ENCODE data around the gene CLCN5. TPM values are rescaled to one million over a fixed set of nuclear protein-coding genes. Genes with fewer than 3 reads are reported as not detected.
A peak's percentile ranks its signal among the peaks of the same experiment; 100 is the strongest.

Gene CLCN5
- polyA plus RNA-seq, 6 donors from 2014 or later, result 0.62 to 1.4 (median 0.98) TPM; not detected in 1

- H3K27me3 Mint-ChIP-seq, result no peaks in the 10 kb centered on the region
- H3K27ac Mint-ChIP-seq, result peak overlapping the region in 1 of 6 donors; percentile 4
- H3K4me3 Mint-ChIP-seq, result no peak overlapping the region
- DNase-seq (no peak), ATAC-seq (ENCODE audit: low read depth in 2 of 2) (no peak)
- H3K9me3 Mint-ChIP-seq, result peaks cover 0 to 6% (median 0%) of the 10 kb centered on the region in 7 donors
- no peaks in the 10 kb centered on the region for H3K36me3 Mint-ChIP-seq
- H3K4me1 Mint-ChIP-seq, result peaks cover 7 to 18% (median 16%) of the 10 kb centered on the region in 3 donors
Observed at GRCh38 chrX:50114113-50114512, 191.7 kb downstream of the CLCN5 start.

DNA sequence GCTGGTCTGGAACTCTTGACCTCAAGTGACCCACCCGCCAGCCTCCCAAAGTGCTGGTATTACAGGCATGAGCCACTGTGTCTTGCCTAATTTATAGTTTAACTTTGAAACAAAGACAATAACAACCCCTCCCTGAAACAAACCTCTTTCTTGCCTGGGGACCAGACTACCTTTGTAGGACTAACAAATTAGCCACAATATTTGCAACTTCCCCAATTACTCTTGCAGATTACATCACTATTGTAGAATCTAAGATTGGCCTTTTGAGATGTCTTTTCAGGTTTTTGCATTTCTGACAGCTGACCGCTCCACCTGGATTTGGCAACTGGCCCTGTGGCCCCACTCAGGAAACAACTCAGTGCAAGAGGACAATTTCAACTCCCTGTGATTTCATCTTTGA lies 193.6 kb downstream of the CLCN5 start:
- ATAC-seq (ENCODE audit: low read depth in 2 of 2) (no peak), DNase-seq (no peak)
- Mint-ChIP-seq H3K27me3 (no peaks in the 10 kb centered on the region), H3K27ac (no peak overlapping the region), H3K9me3 (peaks cover 0 to 6% (median 0%) of the 10 kb centered on the region in 7 donors), H3K4me1 (peaks cover 7 to 18% (median 12%) of the 10 kb centered on the region in 3 donors), H3K4me3 (no peak overlapping the region), H3K36me3 (no peaks in the 10 kb centered on the region)

DNA sequence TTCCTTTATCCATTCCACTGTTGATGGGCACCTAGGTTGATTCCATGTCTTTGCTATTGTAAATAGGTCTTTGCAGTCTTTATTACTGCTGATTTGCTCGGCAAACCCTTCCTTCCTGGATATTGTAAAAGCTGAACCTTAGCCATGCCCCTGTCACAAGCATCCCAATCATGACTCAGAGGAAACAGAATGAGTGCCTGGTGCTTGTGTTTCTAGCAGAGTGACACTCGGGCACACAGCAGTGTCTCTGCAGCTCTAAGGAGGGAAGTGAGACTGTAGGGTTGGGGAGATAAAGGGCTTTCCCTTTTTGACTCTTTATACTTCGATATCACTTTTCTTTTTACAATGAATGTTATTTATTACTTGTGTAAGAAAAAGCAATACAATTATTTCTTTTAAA lies 195.1 kb downstream of the CLCN5 start:
- ATAC-seq (ENCODE audit: low read depth in 2 of 2) (peak in 1 of 2 donors; percentile 59), DNase-seq (no peak)
- no peak overlapping the region for H3K27ac Mint-ChIP-seq
- H3K27me3 Mint-ChIP-seq, result no peaks in the 10 kb centered on the region
- peaks cover 0 to 6% (median 0%) of the 10 kb centered on the region in 7 donors for H3K9me3 Mint-ChIP-seq
- peaks cover under 1 to 18% (median 9%) of the 10 kb centered on the region in 3 donors for H3K4me1 Mint-ChIP-seq
- no peaks in the 10 kb centered on the region for H3K36me3 Mint-ChIP-seq
- no peak overlapping the region for H3K4me3 Mint-ChIP-seq

GRCh38 chrX:50125480-50125879 lies 203.1 kb downstream of the CLCN5 start:
- Mint-ChIP-seq H3K27me3 (peaks cover 0 to 5% (median 0%) of the 10 kb centered on the region in 3 donors), H3K36me3 (no peaks in the 10 kb centered on the region), H3K9me3 (peaks cover 0 to 1% (median 0%) of the 10 kb centered on the region in 7 donors), H3K4me3 (no peak overlapping the region), H3K4me1 (no peaks in the 10 kb centered on the region), H3K27ac (no peak overlapping the region)
- DNase-seq (no peak), ATAC-seq (ENCODE audit: low read depth in 2 of 2) (no peak)

DNA sequence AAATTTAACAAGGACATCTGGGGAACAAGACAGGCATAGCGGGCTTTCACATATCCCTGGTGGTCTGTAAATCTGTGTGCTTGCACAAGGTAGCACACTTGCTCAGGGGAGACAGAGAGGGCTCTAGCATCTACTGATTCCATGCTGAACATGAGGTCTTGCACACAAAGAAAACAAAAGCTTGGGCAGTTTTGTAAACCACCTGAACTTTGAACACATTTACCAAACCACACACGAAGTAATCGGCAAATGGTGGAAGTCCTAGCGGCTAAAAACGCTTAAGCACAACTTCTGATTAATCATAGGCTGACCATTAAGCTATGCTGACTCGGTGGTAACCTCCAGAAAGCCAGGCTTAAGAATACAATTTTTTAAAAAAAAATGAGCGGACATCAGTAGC lies 225.6 kb downstream of the CLCN5 start:
- Mint-ChIP-seq H3K27ac (peak overlapping the region in 1 of 6 donors; percentile 68), H3K4me1 (no peaks in the 10 kb centered on the region), H3K27me3 (peaks cover 0 to 13% (median 0%) of the 10 kb centered on the region in 3 donors), H3K9me3 (peaks cover 0 to 2% (median 0%) of the 10 kb centered on the region in 7 donors), H3K4me3 (no peak overlapping the region), H3K36me3 (no peaks in the 10 kb centered on the region)
- DNase-seq (no peak), ATAC-seq (ENCODE audit: low read depth in 2 of 2) (no peak)

Other genes starting within 250 kb of the CLCN5 start
- not detected for gene PAGE1, start 226.6 kb upstream of the CLCN5 start, polyA plus RNA-seq (ENCODE audit: low read depth in 6 of 6)
- not detected for gene PAGE4, start 93.3 kb upstream of the CLCN5 start, polyA plus RNA-seq (ENCODE audit: low read depth in 6 of 6)
- 1 to 10 TPM in 1 of 6 donors, under 1 TPM in 4, not detected in 1; 0.35 to 1.4 (median 0.71) TPM for gene USP27X, start 43.1 kb upstream of the CLCN5 start, polyA plus RNA-seq (ENCODE audit: low read depth in 6 of 6)

All from naive B cell (primary cell).